GM23248 (cell line): ENCODE data around the gene LPO. TPM values are rescaled to one million over a fixed set of nuclear protein-coding genes. Genes with fewer than 3 reads are reported as not detected.

Source experiments
- DNase-seq: peaks from one replicate; pipeline ENCODE4 v3.0.0-alpha.2; 2015
- H2AFZ ChIP-seq: fragments of 200-600 bp; sonication (generic); 2 replicates; pipeline ENCODE4 v1.6.1; 2016; ENCODE audit warnings: antibody characterized with exemption
- H3F3A ChIP-seq: fragments of 200-600 bp; sonication (generic); 2 replicates; pipeline ENCODE4 v1.6.1; 2016; ENCODE audit warnings: mild to moderate bottlenecking, antibody characterized with exemption, mixed run types; ENCODE audit not compliant: insufficient read depth
- H3K27ac ChIP-seq: fragments of 200-600 bp; sonication (generic); 2 replicates; pipeline ENCODE4 v1.5.1; 2016; ENCODE audit warnings: mild to moderate bottlenecking
- H3K27me3 ChIP-seq: fragments of 200-600 bp; sonication (generic); replicated peaks from 2 replicates; pipeline ENCODE4 v1.6.1; 2016; ENCODE audit warnings: mild to moderate bottlenecking; ENCODE audit not compliant: insufficient read depth
- H3K36me3 ChIP-seq: fragments of 200-600 bp; sonication (generic); 2 replicates; pipeline ENCODE4 v1.6.1; 2016; ENCODE audit warnings: low read depth, mild to moderate bottlenecking
- H3K4me1 ChIP-seq: fragments of 200-600 bp; sonication (generic); 2 replicates; pipeline ENCODE4 v1.6.1; 2016; ENCODE audit warnings: mild to moderate bottlenecking; ENCODE audit not compliant: insufficient read depth
- H3K4me2 ChIP-seq: fragments of 200-600 bp; sonication (generic); one replicate; pipeline ENCODE4 v1.6.1; 2016; ENCODE audit warnings: mild to moderate bottlenecking; ENCODE audit not compliant: unreplicated experiment
- H3K4me3 ChIP-seq: fragments of 200-600 bp; sonication (generic); 2 replicates; pipeline ENCODE4 v1.5.1; 2016; ENCODE audit warnings: mild to moderate bottlenecking
- H3K79me2 ChIP-seq: fragments of 200-600 bp; sonication (generic); 2 replicates; pipeline ENCODE4 v1.6.1; 2016; ENCODE audit warnings: mild to moderate bottlenecking; ENCODE audit not compliant: insufficient read depth
- H3K9ac ChIP-seq: fragments of 200-600 bp; sonication (generic); 2 replicates; pipeline ENCODE4 v1.6.1; 2016; ENCODE audit warnings: mild to moderate bottlenecking
- H3K9me2 ChIP-seq: fragments of 200-600 bp; sonication (generic); 2 replicates; pipeline ENCODE4 v1.6.1; 2016; ENCODE audit warnings: mixed run types, mild to moderate bottlenecking, moderate library complexity; ENCODE audit not compliant: insufficient read depth
- H3K9me3 ChIP-seq: fragments of 200-600 bp; sonication (generic); one replicate; pipeline ENCODE4 v1.6.1; 2017; ENCODE audit warnings: low read depth
- H4K20me1 ChIP-seq: fragments of 200-600 bp; sonication (generic); 2 replicates; pipeline ENCODE4 v1.6.0; 2016; ENCODE audit not compliant: insufficient read depth
- EZH2 ChIP-seq: fragments of 200-600 bp; sonication (generic); IDR thresholded peaks from 2 replicates; pipeline ENCODE4 v1.6.1; 2018; ENCODE audit warnings: antibody characterized with exemption, mild to moderate bottlenecking; ENCODE audit not compliant: insufficient read depth, poor library complexity, severe bottlenecking
- EZH2phosphoT487 ChIP-seq: fragments of 200-600 bp; sonication (generic); IDR thresholded peaks from 2 replicates; pipeline ENCODE4 v1.6.1; 2018; ENCODE audit warnings: antibody characterized with exemption, moderate library complexity, mild to moderate bottlenecking, low read depth; ENCODE audit not compliant: insufficient read depth
- WGBS, 2 experiments: methylation state at CpG; one replicate each; pipeline ENCODE4 v1.1.6; 2015 to 2017; ENCODE audit warnings: low lambda C conversion rate in 2 of 2, low coverage in 1 of 2; ENCODE audit errors: missing lambda C conversion rate in 2 of 2; 5-methylcytosine and 5-hydroxymethylcytosine counted together
- in situ Hi-C: fragments of 300-500 bp; cut with MboI; formaldehyde crosslinking; loops from 2 replicates; pipeline ENCODE4 v1.15.0; 2020
- polyA plus RNA-seq: library from polyadenylated mRNA; unstranded; fragments of >200 nt; fragmentation: Nextera tagmentation; extraction: Ambion mirVana; gene quantifications from 2 replicates; pipeline ENCODE4 v1.2.1, GENCODE V29; 2016
- total RNA-seq: library from RNA; depleted of rRNA; stranded (reverse); fragments of >200 nt; shearing (Covaris generic); gene quantifications from 2 replicates; pipeline ENCODE4 v1.2.3, GENCODE V29; 2014

The LPO gene
- total and polyA plus RNA-seq, 2 experiments from 2014 or later, result 0.11 TPM; not detected in 1

DNA sequence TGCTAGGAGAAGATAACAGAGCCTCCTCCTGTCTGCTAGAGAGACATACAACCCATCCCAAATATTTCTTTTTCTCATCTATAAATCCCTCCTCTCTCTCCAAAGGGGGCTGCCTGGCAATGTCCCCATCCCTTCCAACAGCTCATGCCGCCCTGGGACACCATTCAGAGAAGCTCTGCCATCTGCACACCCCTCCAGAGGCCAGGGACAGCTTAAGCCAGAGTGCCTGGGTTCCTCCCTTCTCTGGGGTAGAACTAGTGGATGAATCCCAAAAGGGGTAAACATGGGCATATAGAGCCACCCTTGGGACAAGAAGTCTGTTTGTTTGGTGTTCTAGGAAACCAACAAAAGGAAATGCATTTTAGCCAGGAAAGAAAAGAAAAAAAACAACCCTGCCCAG lies 2.6 kb upstream of the LPO start:
- Histone ChIP-seq H3F3A (peaks cover 18% of the 10 kb centered on the region), H3K4me2 (no peak overlapping the region), H4K20me1 (no peaks in the 10 kb centered on the region), H3K27me3 (peaks cover 17% of the 10 kb centered on the region), H3K9me2 (no peaks in the 10 kb centered on the region), H3K36me3 (no peaks in the 10 kb centered on the region), H3K9ac (no peak overlapping the region), H3K9me3 (no peaks in the 10 kb centered on the region), H3K79me2 (no peaks in the 10 kb centered on the region), H3K4me3 (no peak overlapping the region), H3K27ac (no peak overlapping the region), H2AFZ (no peak overlapping the region), H3K4me1 (peaks cover 23% of the 10 kb centered on the region)
- 13 to 24% methylated on average over 1 of the region's 1 CpG for WGBS, 2 experiments
- DNase-seq, result no peak
- in situ Hi-C loops, result no loop called here
- no peak for TF ChIP-seq EZH2phosphoT487
- no peak for TF ChIP-seq EZH2

DNA sequence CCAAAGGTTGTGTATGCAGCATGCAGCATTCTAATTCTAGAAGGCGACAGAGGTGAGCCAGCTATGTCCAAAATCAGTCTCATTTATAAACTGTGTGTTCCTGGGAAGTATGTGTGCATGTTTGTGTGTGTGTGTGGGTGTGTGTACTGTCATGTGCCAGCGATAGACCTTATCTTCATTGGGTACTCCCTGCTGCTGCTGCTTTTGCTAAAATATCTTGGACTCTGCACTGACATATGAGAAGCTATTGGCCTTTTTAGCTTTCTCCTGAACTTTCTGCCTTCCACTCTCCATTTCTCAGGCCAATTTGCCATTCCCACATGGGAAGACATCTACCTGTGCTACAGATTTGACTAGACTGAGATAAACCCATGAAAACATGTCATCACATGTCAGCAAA lies 2.0 kb upstream of the LPO start:
- no peak for DNase-seq
- peaks cover 18% of the 10 kb centered on the region for H3K27me3 ChIP-seq
- TF ChIP-seq EZH2phosphoT487, result no peak
- TF ChIP-seq EZH2, result no peak

DNA sequence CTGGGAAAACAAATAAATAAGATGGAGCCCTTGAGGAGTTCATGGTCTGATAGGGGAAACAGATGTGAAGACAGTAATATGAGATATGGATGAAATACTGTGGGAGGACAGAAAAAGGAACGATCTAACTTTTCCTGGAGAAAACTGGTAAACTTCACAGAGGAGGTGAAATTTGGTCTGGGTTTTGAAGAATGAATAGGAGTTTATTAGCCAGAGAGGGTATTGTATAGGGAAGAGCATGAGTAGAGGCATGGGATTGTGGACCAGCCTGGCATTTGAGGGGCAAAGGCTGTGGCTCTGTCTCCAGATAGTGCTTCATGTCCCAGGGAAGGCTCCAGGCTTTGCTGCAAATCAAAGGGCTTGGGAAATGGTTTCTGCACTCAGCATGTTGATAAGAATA lies 1.6 kb downstream of the LPO start:
- Histone ChIP-seq H3K27ac (no peak overlapping the region), H3K36me3 (no peaks in the 10 kb centered on the region), H3K4me1 (no peaks in the 10 kb centered on the region), H3K4me2 (no peak overlapping the region), H3K9ac (no peak overlapping the region), H3K9me3 (no peaks in the 10 kb centered on the region), H3K4me3 (no peak overlapping the region), H3K27me3 (peaks cover 38% of the 10 kb centered on the region), H4K20me1 (no peaks in the 10 kb centered on the region), H3K9me2 (no peaks in the 10 kb centered on the region), H2AFZ (no peak overlapping the region), H3F3A (no peaks in the 10 kb centered on the region), H3K79me2 (no peaks in the 10 kb centered on the region)
- in situ Hi-C loops, result no loop called here
- TF ChIP-seq EZH2, result no peak
- no peak for TF ChIP-seq EZH2phosphoT487
- WGBS, 2 experiments, result 61 to 95% methylated on average over 1 of the region's 1 CpG
- DNase-seq, result no peak

More for the DNA sequence above, 2.0 kb upstream of the LPO start:
- in situ Hi-C loops, result no loop called here
- H3F3A ChIP-seq, result peaks cover 13% of the 10 kb centered on the region
- no peak overlapping the region for H3K4me3 ChIP-seq
- H3K4me2 ChIP-seq, result no peak overlapping the region
- no peaks in the 10 kb centered on the region for H4K20me1 ChIP-seq
- WGBS, 2 experiments, result 31 to 37% methylated on average over 2 of the region's 2 CpGs
- H3K4me1 ChIP-seq, result peaks cover 17% of the 10 kb centered on the region
- no peaks in the 10 kb centered on the region for H3K36me3 ChIP-seq
- no peaks in the 10 kb centered on the region for H3K9me3 ChIP-seq
- H3K79me2 ChIP-seq, result no peaks in the 10 kb centered on the region
- H3K27ac ChIP-seq, result no peak overlapping the region
- no peak overlapping the region for H3K9ac ChIP-seq
- no peak overlapping the region for H2AFZ ChIP-seq
- H3K9me2 ChIP-seq, result no peaks in the 10 kb centered on the region

DNA sequence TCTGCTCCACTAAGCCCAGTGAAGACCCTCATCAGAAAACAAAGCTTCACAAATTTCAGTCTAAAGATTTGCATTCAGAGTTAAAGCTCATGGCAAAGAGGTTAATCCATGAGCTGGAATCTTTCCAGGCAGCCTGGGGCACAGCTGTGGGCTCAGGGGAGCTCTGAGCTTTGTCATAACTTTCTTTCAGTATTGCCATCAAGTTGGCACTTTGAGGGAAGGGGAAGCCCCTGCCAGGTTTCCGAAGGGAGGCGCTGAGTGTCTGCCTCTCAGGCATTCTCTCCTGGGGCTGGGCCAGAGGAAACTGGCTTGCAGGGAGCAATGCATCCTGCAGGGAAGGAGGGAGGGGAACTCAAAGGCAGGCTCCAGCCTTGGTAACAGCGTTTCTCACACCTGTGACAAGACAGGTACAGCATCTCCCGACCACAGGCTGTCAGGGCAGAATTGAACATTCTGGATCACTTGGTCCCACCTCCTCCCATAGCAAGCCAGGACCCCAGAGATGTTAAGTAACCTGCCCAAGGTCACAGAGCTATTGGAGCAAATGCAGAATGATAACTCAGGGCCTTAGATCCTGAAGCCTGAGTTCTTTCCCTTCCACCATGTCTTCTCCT lies 3.9 kb downstream of the LPO start:
- no peaks in the 10 kb centered on the region for H3K9me2 ChIP-seq
- TF ChIP-seq EZH2phosphoT487, result no peak
- no peak for TF ChIP-seq EZH2
- H3K4me1 ChIP-seq, result no peaks in the 10 kb centered on the region
- no peaks in the 10 kb centered on the region for H3K79me2 ChIP-seq
- H2AFZ ChIP-seq, result no peak overlapping the region
- no peak for DNase-seq
- peaks cover 41% of the 10 kb centered on the region for H3K27me3 ChIP-seq
- no peaks in the 10 kb centered on the region for H3K9me3 ChIP-seq
- WGBS, 2 experiments, result 10% methylated on average over 4 of the region's 4 CpGs
- H3K4me3 ChIP-seq, result no peak overlapping the region
- H3F3A ChIP-seq, result no peaks in the 10 kb centered on the region
- in situ Hi-C loops, result no loop called here
- H3K36me3 ChIP-seq, result no peaks in the 10 kb centered on the region
- no peak overlapping the region for H3K27ac ChIP-seq
- H3K4me2 ChIP-seq, result no peak overlapping the region
- H4K20me1 ChIP-seq, result no peaks in the 10 kb centered on the region
- no peak overlapping the region for H3K9ac ChIP-seq
